GM12873 (cell line): ENCODE measurements around the gene ADAM15.

Experiments used
- TF ChIP-seq, protein P1 (sequence below): IDR thresholded peaks from 2 replicates; pipeline ENCODE4 v1.5.1; 2012; ENCODE audit warnings: low read depth, mild to moderate bottlenecking, moderate library complexity, low read length, control low read depth; ENCODE audit not compliant: insufficient read depth; ENCODE audit errors: missing control alignments

ADAM15 gene

DNA sequence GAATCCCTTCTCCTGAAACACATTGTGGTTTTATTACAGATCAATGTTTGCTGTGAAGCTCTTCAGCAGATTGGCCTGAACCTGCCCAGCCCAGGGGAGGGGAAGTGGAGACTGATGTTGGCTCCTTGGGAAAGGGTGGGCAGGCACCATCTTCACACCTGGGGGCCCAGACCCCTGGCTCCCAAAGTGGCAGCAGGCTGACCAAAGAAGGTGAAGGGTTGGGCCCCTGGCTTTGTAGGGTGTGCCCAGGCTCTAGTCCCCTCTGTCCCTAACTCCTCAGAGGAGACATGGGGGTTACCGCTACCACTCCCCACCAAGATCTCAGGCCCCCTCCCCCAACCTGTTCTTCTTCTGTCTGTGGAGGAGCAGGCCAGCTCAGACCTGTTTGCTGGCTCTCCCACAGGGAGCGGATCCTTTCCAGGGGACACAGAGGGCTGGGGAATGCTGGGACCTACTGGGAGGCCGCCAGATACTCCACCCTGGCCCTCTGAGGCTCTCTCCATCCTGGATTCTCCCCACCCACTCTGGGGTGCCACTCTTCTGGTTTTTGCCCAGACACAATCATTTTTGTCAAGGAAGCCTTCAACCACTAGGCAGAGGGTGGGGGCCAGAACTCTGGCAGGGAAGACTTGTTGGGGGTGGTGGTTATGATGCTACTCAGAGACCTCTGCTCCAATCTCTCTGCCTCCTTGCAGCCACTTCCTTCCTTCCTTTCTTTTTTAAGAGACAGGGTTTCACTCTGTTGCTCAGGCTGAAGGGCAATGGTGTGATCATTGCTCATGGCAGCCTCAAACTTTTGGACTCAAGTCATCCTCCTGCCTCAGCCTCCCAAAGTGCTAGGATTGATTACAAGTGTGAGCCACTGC is 22.5 kb downstream of the ADAM15 start:
- TF ChIP-seq, protein P1, sequence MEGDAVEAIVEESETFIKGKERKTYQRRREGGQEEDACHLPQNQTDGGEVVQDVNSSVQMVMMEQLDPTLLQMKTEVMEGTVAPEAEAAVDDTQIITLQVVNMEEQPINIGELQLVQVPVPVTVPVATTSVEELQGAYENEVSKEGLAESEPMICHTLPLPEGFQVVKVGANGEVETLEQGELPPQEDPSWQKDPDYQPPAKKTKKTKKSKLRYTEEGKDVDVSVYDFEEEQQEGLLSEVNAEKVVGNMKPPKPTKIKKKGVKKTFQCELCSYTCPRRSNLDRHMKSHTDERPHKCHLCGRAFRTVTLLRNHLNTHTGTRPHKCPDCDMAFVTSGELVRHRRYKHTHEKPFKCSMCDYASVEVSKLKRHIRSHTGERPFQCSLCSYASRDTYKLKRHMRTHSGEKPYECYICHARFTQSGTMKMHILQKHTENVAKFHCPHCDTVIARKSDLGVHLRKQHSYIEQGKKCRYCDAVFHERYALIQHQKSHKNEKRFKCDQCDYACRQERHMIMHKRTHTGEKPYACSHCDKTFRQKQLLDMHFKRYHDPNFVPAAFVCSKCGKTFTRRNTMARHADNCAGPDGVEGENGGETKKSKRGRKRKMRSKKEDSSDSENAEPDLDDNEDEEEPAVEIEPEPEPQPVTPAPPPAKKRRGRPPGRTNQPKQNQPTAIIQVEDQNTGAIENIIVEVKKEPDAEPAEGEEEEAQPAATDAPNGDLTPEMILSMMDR, result no peak

DNA sequence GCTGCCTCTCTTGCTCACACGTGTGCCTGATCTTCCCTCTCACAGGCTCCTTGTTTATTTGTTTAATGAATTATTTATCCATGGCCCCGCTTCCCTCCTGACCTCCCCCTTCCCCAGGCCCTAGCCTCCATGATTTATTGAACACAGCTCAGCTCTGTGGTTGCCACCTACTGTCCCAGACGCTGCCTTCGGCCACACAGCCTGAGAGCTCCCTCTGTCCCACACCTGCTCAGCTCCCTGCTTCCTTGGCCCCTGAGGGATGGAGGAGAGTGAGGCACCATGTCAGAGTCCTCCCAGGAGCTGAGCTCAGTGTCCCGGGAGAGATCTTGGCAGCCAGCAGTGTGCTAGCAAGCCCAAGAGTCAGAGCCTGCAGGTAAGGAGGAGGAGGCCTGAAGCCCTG is 24.4 kb downstream of the ADAM15 start:
- TF ChIP-seq, protein P1, result no peak

DNA sequence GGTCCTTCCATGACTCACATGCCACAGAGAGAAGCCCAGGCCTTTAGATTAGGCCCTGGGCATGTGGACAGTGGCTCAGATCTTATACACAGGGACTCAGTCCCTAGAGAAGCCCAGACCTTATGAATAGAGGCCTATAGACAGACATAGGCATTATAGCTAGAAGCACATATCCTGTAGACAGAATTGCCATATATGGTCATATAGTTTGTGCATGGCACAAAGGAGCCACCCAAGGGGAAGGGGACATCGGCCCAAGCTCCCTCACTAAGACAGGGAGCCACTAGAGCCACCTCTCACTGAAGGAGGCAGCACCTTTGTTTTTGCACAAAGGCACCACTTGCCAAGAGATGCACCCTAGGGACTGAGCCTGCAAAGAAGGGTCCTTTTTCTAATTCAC is 25.3 kb downstream of the ADAM15 start:
- TF ChIP-seq, protein P1, result no peak

DNA sequence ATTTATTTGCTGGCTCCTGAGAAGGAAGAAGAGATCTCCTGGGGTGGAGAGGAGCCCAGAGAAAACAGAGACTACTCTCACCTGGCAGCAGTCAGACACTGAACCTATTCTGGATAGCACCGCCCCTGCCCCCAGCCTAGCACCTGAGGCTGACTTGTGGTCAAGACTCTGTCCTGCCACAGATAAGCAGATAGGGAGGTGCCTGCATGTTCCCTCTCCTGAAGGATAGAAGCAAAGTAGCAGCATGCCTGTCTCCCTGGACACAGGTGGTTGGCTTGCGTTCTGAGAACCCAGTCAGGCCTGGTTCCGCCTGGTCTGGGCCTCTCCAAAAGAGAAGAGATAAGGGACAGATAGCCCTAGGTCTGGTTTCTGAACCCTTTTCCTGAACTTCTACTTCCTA is 26.2 kb downstream of the ADAM15 start:
- TF ChIP-seq, protein P1, result no peak

DNA sequence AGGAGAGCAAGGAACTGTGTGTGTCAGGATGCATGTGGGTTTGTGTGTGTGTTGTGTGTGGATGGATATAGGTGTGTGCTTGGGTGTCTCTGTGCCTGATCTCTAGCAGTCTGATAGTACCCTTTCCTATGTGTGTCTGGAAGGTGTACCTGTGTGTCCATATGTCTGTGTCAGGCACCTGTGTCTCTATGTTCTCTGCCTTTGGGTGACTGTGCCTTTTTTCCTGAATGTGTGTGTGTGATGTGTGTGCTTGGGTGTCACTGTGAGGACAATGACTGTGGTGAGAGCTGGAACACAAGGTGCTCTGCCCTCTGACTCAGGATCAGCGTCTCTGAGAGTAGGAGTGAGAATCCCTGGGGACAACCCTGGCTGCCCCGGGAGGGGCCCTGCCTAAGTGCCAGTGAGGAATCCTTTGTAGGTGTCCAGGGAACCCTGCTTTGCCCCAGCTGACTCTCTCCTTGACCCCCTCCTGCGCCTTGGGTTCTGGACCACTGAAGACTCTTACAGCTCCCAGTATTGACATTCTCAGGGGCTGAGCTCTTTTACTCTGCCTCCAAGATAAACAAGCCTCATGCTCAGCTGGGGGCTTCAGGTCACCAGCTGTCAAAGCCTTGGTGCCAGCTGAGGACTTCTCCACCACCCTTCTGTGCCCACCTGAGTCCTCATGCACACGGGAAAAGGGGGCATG is 26.8 kb downstream of the ADAM15 start:
- TF ChIP-seq, protein P1, result no peak

DNA sequence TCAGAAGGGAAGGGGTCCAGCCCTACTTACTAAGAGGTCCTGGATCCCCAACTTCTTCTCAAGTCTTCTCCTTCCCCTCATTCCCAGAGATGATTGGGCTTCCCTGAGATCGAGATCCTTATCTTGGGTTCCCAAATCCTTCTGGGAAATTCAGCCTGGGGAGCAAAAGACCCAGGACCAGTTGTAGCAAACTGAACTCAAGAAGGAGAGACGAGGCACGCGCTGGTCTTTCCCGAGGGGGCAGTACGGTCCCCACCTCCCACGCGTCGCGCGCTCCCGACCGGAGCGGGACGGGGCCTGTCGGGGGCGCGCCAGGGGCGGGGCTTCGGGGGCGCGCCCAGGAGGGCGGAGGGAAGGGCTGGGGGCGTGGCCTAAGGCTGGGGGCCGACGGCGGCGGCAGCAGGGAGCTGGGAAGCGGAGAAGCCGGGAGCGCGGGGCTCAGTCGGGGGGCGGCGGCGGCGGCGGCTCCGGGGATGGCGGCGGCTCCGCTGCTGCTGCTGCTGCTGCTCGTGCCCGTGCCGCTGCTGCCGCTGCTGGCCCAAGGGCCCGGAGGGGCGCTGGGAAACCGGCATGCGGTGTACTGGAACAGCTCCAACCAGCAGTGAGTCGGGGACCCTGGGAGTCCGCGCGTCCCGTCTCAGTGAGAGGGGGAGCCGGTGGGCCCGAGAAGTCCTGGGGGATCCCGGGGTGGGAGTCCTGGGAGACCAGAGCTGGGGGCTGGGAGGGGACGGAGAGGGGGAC is 27.5 kb downstream of the ADAM15 start, which contains the start of gene EFNA3:
Gene EFNA3 (plus strand): TSS at position 369 of the 741 bp plus-strand sequence. CDS start 105 bp downstream, at position 474.
- TF ChIP-seq, protein P1, result no peak

DNA sequence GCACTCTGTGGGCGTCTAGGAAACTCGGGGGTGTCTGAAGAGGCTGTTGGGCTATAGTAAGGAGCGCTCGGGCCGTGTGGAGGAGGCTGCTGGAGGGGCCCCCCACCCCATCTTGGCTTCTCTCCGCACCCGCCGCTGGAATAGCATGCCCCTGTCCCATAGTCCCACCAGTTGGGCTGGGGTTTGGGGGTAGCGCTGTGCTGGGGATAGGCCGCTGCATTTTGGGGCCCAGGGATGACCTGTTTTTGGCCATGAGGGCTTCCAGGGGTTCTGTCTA is 28.0 kb downstream of the ADAM15 start:
- TF ChIP-seq, protein P1, result no peak
